Putamen (tissue), 1 donor: ENCODE measurements around the gene ADPRM.

Experiments
- DNase-seq: peaks from one replicate; pipeline ENCODE4 v3.0.0-alpha.2; 2016; ENCODE audit warnings: low spot score

ADPRM gene

GRCh38 chr17:10741416-10742135, 44.2 kb downstream of the ADPRM start:
- DNase-seq = no peak

- DNase-seq = no peak
Observed at GRCh38 chr17:10742431-10742830, 45.0 kb downstream of the ADPRM start.

GRCh38 chr17:10743316-10744009, 46.1 kb downstream of the ADPRM start:
- peak; percentile 11 for DNase-seq

- DNase-seq = no peak
Observed at GRCh38 chr17:10744501-10745000, 47.2 kb downstream of the ADPRM start.

GRCh38 chr17:10745231-10745630, 47.8 kb downstream of the ADPRM start:
- DNase-seq = no peak

GRCh38 chr17:10748531-10749181, 51.3 kb downstream of the ADPRM start:
- DNase-seq = no peak

GRCh38 chr17:10750210-10750609, 52.8 kb downstream of the ADPRM start:
- no peak for DNase-seq

GRCh38 chr17:10751563-10751962, 54.2 kb downstream of the ADPRM start:
- no peak for DNase-seq

- no peak for DNase-seq
Observed at GRCh38 chr17:10752696-10753095, 55.3 kb downstream of the ADPRM start.

- no peak for DNase-seq
Observed at GRCh38 chr17:10754109-10754508, 56.7 kb downstream of the ADPRM start.

GRCh38 chr17:10754861-10755591, 57.6 kb downstream of the ADPRM start:
- DNase-seq = no peak

GRCh38 chr17:10755592-10756127, 58.3 kb downstream of the ADPRM start:
- no peak for DNase-seq

GRCh38 chr17:10756185-10756584, 58.8 kb downstream of the ADPRM start:
- no peak for DNase-seq

- no peak for DNase-seq
Observed at GRCh38 chr17:10756619-10757018, 59.2 kb downstream of the ADPRM start.

GRCh38 chr17:10757067-10757466, 59.7 kb downstream of the ADPRM start:
- DNase-seq = no peak

- DNase-seq = no peak
Observed at GRCh38 chr17:10757647-10758046, 60.3 kb downstream of the ADPRM start.

GRCh38 chr17:10758062-10758461, 60.7 kb downstream of the ADPRM start:
- no peak for DNase-seq
